Chondrocyte (in vitro differentiated cells): Measurements from ENCODE around the gene CENPU. TPM values are rescaled to one million over a fixed set of nuclear protein-coding genes. Genes with fewer than 3 reads are reported as not detected.

Source experiments
- DNase-seq: peaks from one replicate; pipeline ENCODE4 v3.0.0; 2021; ENCODE audit warnings: mixed read lengths, low spot score
- H3K27ac Mint-ChIP-seq: one replicate; pipeline ENCODE4 v1.8.0; 2021; ENCODE audit warnings: mild to moderate bottlenecking, moderate library complexity, mixed read lengths; ENCODE audit not compliant: unreplicated experiment
- H3K27me3 Mint-ChIP-seq: 2 replicates; pipeline ENCODE4 v1.8.0; 2021; ENCODE audit warnings: low read depth, mixed read lengths
- H3K36me3 Mint-ChIP-seq: 2 replicates; pipeline ENCODE4 v1.8.0; 2021; ENCODE audit warnings: low read depth, mixed read lengths
- H3K4me1 Mint-ChIP-seq: 2 replicates; pipeline ENCODE4 v1.8.0; 2021; ENCODE audit warnings: low read depth, mild to moderate bottlenecking, mixed read lengths
- H3K4me3 Mint-ChIP-seq: one replicate; pipeline ENCODE4 v1.8.0; 2021; ENCODE audit warnings: mild to moderate bottlenecking, moderate library complexity, mixed read lengths; ENCODE audit not compliant: unreplicated experiment
- H3K9me3 Mint-ChIP-seq: 2 replicates; pipeline ENCODE4 v1.8.0; 2021; ENCODE audit warnings: low read depth, mixed read lengths
- total RNA-seq: library from RNA; stranded (reverse); gene quantifications from 3 replicates; pipeline ENCODE4 v1.2.1, GENCODE V29; 2021
- TF ChIP-seq, protein P1 (sequence below): fragments of 200-600 bp; sonication (generic); IDR thresholded peaks from 2 replicates; pipeline ENCODE4 v1.5.0; 2021; ENCODE audit warnings: antibody characterized with exemption, mild to moderate bottlenecking, moderate library complexity

The CENPU gene
- total RNA-seq, 1 donor from 2014 or later: 5.7 TPM

DNA sequence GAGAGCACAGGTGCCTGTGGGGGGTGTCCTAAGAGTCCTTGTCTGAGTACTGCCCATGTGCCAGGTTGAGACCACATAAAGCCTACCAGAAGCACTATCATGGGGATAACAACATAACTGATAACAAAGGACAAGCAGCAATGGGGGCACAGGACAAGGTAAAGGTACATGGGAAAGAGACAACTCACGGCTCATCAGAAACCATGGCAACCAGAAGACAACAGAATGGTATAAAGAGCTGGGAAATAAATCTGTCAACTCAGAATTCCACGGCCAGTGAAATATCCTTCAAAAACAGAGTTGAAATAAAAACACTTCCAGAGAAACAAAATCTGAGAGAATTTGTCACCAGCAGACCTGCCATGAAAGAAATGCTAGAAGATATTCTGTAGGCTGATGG lies 20.0 kb downstream of the CENPU start:
- no peak overlapping the region for H3K27ac Mint-ChIP-seq
- no peak overlapping the region for H3K4me3 Mint-ChIP-seq

GRCh38 chr4:184712322-184712721 lies 21.6 kb downstream of the CENPU start:
- Mint-ChIP-seq H3K4me1 (peaks cover 15% of the 10 kb centered on the region), H3K27ac (no peak overlapping the region), H3K4me3 (no peak overlapping the region), H3K9me3 (peaks cover 5% of the 10 kb centered on the region), H3K27me3 (no peaks in the 10 kb centered on the region), H3K36me3 (peaks cover 4% of the 10 kb centered on the region)
- no peak for DNase-seq
- TF ChIP-seq, protein P1, sequence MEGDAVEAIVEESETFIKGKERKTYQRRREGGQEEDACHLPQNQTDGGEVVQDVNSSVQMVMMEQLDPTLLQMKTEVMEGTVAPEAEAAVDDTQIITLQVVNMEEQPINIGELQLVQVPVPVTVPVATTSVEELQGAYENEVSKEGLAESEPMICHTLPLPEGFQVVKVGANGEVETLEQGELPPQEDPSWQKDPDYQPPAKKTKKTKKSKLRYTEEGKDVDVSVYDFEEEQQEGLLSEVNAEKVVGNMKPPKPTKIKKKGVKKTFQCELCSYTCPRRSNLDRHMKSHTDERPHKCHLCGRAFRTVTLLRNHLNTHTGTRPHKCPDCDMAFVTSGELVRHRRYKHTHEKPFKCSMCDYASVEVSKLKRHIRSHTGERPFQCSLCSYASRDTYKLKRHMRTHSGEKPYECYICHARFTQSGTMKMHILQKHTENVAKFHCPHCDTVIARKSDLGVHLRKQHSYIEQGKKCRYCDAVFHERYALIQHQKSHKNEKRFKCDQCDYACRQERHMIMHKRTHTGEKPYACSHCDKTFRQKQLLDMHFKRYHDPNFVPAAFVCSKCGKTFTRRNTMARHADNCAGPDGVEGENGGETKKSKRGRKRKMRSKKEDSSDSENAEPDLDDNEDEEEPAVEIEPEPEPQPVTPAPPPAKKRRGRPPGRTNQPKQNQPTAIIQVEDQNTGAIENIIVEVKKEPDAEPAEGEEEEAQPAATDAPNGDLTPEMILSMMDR: no peak

More for the DNA sequence above, 20.0 kb downstream of the CENPU start:
- TF ChIP-seq, protein P1: no peak
- Mint-ChIP-seq H3K36me3 (peaks cover 2% of the 10 kb centered on the region), H3K27me3 (no peaks in the 10 kb centered on the region), H3K4me1 (peaks cover 16% of the 10 kb centered on the region), H3K9me3 (peaks cover 2% of the 10 kb centered on the region)
- no peak for DNase-seq

DNA sequence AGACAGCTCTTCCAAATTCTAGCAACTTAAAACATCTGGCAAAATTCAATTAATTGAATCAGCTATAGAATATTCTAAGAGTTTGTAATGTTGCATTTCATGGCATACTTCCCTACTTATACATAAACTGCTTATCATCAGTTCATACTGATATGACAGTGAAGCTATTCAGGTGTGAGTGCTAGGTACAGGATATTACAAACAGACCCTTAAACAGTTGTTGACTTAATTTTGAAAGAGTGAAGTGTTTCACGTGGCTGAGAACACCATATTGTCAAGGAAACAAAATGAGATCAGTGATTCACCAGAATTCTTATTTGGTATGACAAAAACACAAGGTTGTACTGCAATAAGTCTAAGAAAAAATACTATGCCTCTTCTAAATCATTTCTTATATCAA lies 27.4 kb downstream of the CENPU start:
- H3K27me3 Mint-ChIP-seq: no peaks in the 10 kb centered on the region
- no peak for DNase-seq
- peaks cover 5% of the 10 kb centered on the region for H3K9me3 Mint-ChIP-seq
- H3K36me3 Mint-ChIP-seq: peaks cover 4% of the 10 kb centered on the region
- TF ChIP-seq, protein P1: no peak
- H3K4me1 Mint-ChIP-seq: peaks cover 2% of the 10 kb centered on the region
- no peak overlapping the region for H3K27ac Mint-ChIP-seq
- no peak overlapping the region for H3K4me3 Mint-ChIP-seq

DNA sequence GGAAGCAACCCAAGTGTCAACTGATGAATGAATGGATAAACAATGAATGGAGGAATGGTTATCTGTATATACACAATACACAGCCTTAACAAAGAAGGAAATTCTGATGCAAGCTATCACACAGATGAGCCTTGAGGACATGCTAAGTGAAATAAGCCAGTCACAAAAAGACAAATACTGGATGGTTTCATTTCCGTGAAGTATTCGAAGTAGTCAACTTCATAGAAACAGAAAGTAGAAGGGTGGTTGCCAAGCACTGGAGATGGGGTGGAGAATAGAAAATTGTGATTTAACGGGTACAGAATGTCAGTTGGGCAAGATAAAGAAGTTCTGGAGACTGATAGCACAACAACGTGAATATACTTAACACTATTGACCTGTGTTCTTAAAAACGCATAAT lies 28.2 kb downstream of the CENPU start:
- H3K27me3 Mint-ChIP-seq: no peaks in the 10 kb centered on the region
- no peak overlapping the region for H3K27ac Mint-ChIP-seq
- H3K4me1 Mint-ChIP-seq: peaks cover 1% of the 10 kb centered on the region
- peaks cover 5% of the 10 kb centered on the region for H3K9me3 Mint-ChIP-seq
- H3K4me3 Mint-ChIP-seq: no peak overlapping the region
- no peak for DNase-seq
- peaks cover 4% of the 10 kb centered on the region for H3K36me3 Mint-ChIP-seq
- TF ChIP-seq, protein P1: no peak

GRCh38 chr4:184702114-184702513 lies 31.8 kb downstream of the CENPU start:
- Mint-ChIP-seq H3K27ac (no peak overlapping the region), H3K4me1 (peaks cover 16% of the 10 kb centered on the region), H3K27me3 (no peaks in the 10 kb centered on the region), H3K36me3 (no peaks in the 10 kb centered on the region), H3K4me3 (no peak overlapping the region), H3K9me3 (no peaks in the 10 kb centered on the region)
- TF ChIP-seq, protein P1: no peak
- DNase-seq: no peak
